B cell (primary cell): ENCODE measurements around the gene RNF150. TPM values are rescaled to one million over a fixed set of nuclear protein-coding genes. Genes with fewer than 3 reads are reported as not detected.

Source experiments
- ATAC-seq: fragments of 200-7000 bp; cut with Tn5 transposase; one replicate; pipeline ENCODE4 v1.10.0; 2021; ENCODE audit warnings: low read depth, mild to moderate bottlenecking, moderate number of reproducible peaks, moderate library complexity
- CTCF ChIA-PET: fragments of 350-600 bp; sonication (Branson Sonifier 250); formaldehyde crosslinking; loops from one replicate; lab custom pipeline; 2021; ENCODE audit warnings: antibody characterized with exemption, inconsistent platforms; lab: Charles Lee
- POLR2A ChIA-PET: fragments of 350-600 bp; sonication (Branson Sonifier 250); formaldehyde crosslinking; loops from one replicate; lab custom pipeline; 2021; ENCODE audit warnings: antibody characterized with exemption; lab: Charles Lee
- DNase-seq: peaks from one replicate; pipeline ENCODE4 v3.0.0; 2013
- H2AFZ ChIP-seq: 2 replicates; pipeline ENCODE4 v1.6.1; 2012; ENCODE audit warnings: mild to moderate bottlenecking, low read depth, low read length; ENCODE audit not compliant: insufficient read depth, poor library complexity, severe bottlenecking
- H3K27ac ChIP-seq, 2 donors: 1 replicate in 1 of 2; 2 replicates in 1 of 2; pipeline ENCODE4 v1.5.1; 2012 to 2013; ENCODE audit warnings: low read length in 2 of 2, mild to moderate bottlenecking in 2 of 2, moderate library complexity in 1 of 2
- H3K27me3 ChIP-seq, 4 experiments: fragments of 200-600 bp in 1 of 4; sonication (generic) in 1 of 4; replicated peaks in 1 of 4; 1 replicate in 2 of 4; 2 replicates in 2 of 4; pipeline versions ENCODE4 v1.6.1 to v1.7.0; 2013 to 2016; ENCODE audit warnings: low read length in 3 of 4, mild to moderate bottlenecking in 2 of 4, mixed read lengths in 1 of 4, moderate library complexity in 1 of 4; ENCODE audit not compliant: insufficient read depth in 4 of 4, control insufficient read depth in 3 of 4; ENCODE audit errors: control extremely low read depth in 1 of 4
- H3K36me3 ChIP-seq, 2 experiments: replicated peaks in 1 of 2; 1 replicate in 1 of 2; 2 replicates in 1 of 2; pipeline versions ENCODE4 v1.6.1 to v1.7.1; 2013; ENCODE audit warnings: low read length in 1 of 2; ENCODE audit not compliant: insufficient read depth in 2 of 2, control insufficient read depth in 1 of 2; ENCODE audit errors: control extremely low read depth in 1 of 2, extremely low read depth in 1 of 2
- H3K4me1 ChIP-seq, 2 donors: fragments of 200-600 bp in 1 of 2; sonication (generic) in 1 of 2; 1 replicate in 1 of 2; 2 replicates in 1 of 2; pipeline versions ENCODE4 v1.5.1 to v1.6.1; 2013 to 2017; ENCODE audit warnings: low read length in 2 of 2; ENCODE audit not compliant: control insufficient read depth in 2 of 2, insufficient read depth in 2 of 2
- H3K4me2 ChIP-seq: replicated peaks from 2 replicates; pipeline ENCODE3; 2012; ENCODE audit warnings: mild to moderate bottlenecking, low read depth, low read length; ENCODE audit not compliant: poor library complexity, severe bottlenecking
- H3K4me3 ChIP-seq, 5 experiments: fragments of 200-600 bp in 1 of 5; sonication (generic) in 1 of 5; 1 replicate in 3 of 5; 2 replicates in 2 of 5; pipeline versions ENCODE4 v1.5.1 to v1.7.0; 2011 to 2016; ENCODE audit warnings: low read length in 4 of 5, mild to moderate bottlenecking in 4 of 5, low read depth in 2 of 5, control low read depth in 1 of 5, moderate library complexity in 1 of 5; ENCODE audit not compliant: insufficient read depth in 1 of 5; ENCODE audit errors: control extremely low read depth in 1 of 5, extremely low read depth in 1 of 5
- H3K79me2 ChIP-seq: fragments of 200-600 bp; sonication (generic); one replicate; pipeline ENCODE4 v1.6.0; 2016; ENCODE audit warnings: low read length; ENCODE audit not compliant: control insufficient read depth, insufficient read depth
- H3K9ac ChIP-seq: fragments of 200-600 bp; sonication (generic); 2 replicates; pipeline ENCODE4 v1.6.1; 2017; ENCODE audit warnings: mild to moderate bottlenecking, low read length, moderate library complexity
- H3K9me3 ChIP-seq, 3 donors: one replicate each; pipeline versions ENCODE4 v1.6.1 to v1.7.1; 2013; ENCODE audit warnings: low read length in 2 of 3; ENCODE audit not compliant: control insufficient read depth in 2 of 3, insufficient read depth in 1 of 3; ENCODE audit errors: control extremely low read depth in 1 of 3
- H4K20me1 ChIP-seq: 2 replicates; pipeline ENCODE4 v1.6.0; 2012; ENCODE audit warnings: mild to moderate bottlenecking, low read length; ENCODE audit not compliant: insufficient read depth, control insufficient read depth, poor library complexity, severe bottlenecking
- H3K27ac Mint-ChIP-seq: one replicate; pipeline ENCODE4 v1.8.0; 2021; ENCODE audit warnings: mixed read lengths
- H3K27me3 Mint-ChIP-seq: one replicate; pipeline ENCODE4 v1.8.0; 2021; ENCODE audit warnings: mixed read lengths
- H3K4me1 Mint-ChIP-seq: one replicate; pipeline ENCODE4 v1.8.0; 2021; ENCODE audit warnings: mixed read lengths
- H3K4me3 Mint-ChIP-seq: one replicate; pipeline ENCODE4 v1.8.0; 2021; ENCODE audit warnings: mixed read lengths
- H3K9me3 Mint-ChIP-seq: one replicate; pipeline ENCODE4 v1.8.0; 2022; ENCODE audit warnings: mixed read lengths; ENCODE audit not compliant: insufficient read depth
- WGBS: methylation state at CpG from one replicate; pipeline ENCODE4 v1.1.5; 2013; ENCODE audit warnings: missing lambda C conversion rate; ENCODE audit not compliant: insufficient coverage; 5-methylcytosine and 5-hydroxymethylcytosine counted together
- intact Hi-C: fragments of 100-400 bp; cut with micrococcal nuclease; formaldehyde crosslinking; loops from one replicate; pipeline ENCODE4 v1.10.0; 2022
- polyA plus RNA-seq: library from polyadenylated mRNA; depleted of rRNA; stranded (reverse); fragments of >200 nt; gene quantifications from 2 replicates; pipeline ENCODE4 v1.2.3, GENCODE V29; 2012
- total RNA-seq, 2 donors: library from RNA; stranded (reverse); fragments of 120-200 nt in 1 of 2; gene quantifications; 1 replicate in 1 of 2; 2 replicates in 1 of 2; pipeline versions ENCODE4 v1.2.3 to v1.2.4, GENCODE V29; 2013 to 2022
- TF ChIP-seq, protein P1 (sequence below): fragments of 200-600 bp; IDR thresholded peaks from one replicate; pipeline ENCODE4 v1.8.0; 2022; ENCODE audit warnings: antibody characterized with exemption, mild to moderate bottlenecking

The RNF150 gene
- total and polyA plus RNA-seq, 2 donors (not counting 1 experiment from before 2014, with no cell fraction given), result not detected

DNA sequence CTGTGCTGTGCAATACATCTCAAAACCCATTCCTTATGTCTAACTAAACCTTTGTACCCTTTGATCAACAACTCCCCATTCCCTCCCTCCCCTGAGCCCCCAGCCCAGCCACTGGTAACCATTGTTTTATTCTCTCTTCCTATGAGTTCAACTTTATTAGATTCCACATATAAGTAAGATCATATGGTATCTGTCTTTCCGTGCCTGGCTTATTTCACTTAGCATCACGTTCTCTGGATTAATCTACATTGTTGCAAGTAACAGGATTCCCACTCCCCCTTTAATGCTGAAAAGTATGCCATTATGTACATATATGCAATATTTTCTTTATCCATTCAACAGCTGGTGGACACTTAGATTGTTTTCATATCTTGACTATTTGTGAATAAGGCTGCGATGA, 119.4 kb downstream of the RNF150 start:
- no peaks in the 10 kb centered on the region for H3K4me1 Mint-ChIP-seq

DNA sequence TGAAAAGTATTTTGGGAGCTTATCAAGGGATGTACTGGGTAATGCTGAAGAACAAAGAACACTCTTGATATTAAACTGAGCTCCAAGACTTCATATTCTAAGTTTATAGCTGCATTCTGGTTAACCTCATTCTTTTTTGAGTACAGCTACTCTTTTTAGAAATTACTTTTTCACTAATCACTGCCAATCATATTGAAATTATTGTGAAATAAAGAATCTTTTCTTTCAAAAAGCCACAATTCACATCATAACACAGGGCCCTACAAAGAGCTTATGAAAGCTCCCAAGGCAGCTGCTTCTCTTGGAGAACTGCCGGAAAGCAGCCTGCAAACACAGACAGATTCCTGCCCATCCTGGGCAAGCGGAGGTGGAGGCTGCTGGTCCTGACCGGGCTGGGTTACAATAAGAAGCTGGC, 121.4 kb downstream of the RNF150 start:
- Histone ChIP-seq H3K4me2 (no peak overlapping the region), H2AFZ (no peak overlapping the region), H3K27ac (no peak overlapping the region), H3K36me3 (no peaks in the 10 kb centered on the region), H3K27me3 (peaks cover 0 to 2% (median 0%) of the 10 kb centered on the region in 4 experiments), H3K9me3 (no peaks in the 10 kb centered on the region), H3K4me3 (no peak overlapping the region), H3K4me1 (no peaks in the 10 kb centered on the region), H3K9ac (no peak overlapping the region), H4K20me1 (no peaks in the 10 kb centered on the region), H3K79me2 (no peaks in the 10 kb centered on the region)
- ATAC-seq (no peak), DNase-seq (no peak)
- Mint-ChIP-seq H3K27ac (no peak overlapping the region), H3K27me3 (peaks cover 4% of the 10 kb centered on the region), H3K9me3 (no peaks in the 10 kb centered on the region), H3K4me1 (no peaks in the 10 kb centered on the region), H3K4me3 (no peak overlapping the region)
- ChIA-PET POLR2A (no interaction called here), CTCF (interaction anchor here (0.8 kb wide), 1 partner anchor 9 kb away, joined by 3 read pairs; no protein-coding TSS in a partner anchor)
- TF ChIP-seq, protein P1, sequence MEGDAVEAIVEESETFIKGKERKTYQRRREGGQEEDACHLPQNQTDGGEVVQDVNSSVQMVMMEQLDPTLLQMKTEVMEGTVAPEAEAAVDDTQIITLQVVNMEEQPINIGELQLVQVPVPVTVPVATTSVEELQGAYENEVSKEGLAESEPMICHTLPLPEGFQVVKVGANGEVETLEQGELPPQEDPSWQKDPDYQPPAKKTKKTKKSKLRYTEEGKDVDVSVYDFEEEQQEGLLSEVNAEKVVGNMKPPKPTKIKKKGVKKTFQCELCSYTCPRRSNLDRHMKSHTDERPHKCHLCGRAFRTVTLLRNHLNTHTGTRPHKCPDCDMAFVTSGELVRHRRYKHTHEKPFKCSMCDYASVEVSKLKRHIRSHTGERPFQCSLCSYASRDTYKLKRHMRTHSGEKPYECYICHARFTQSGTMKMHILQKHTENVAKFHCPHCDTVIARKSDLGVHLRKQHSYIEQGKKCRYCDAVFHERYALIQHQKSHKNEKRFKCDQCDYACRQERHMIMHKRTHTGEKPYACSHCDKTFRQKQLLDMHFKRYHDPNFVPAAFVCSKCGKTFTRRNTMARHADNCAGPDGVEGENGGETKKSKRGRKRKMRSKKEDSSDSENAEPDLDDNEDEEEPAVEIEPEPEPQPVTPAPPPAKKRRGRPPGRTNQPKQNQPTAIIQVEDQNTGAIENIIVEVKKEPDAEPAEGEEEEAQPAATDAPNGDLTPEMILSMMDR, result no peak
- WGBS, result 100% methylated on average over 1 of the region's 3 CpGs
- intact Hi-C loops, result no loop called here

More for the DNA sequence above, 119.4 kb downstream of the RNF150 start:
- Mint-ChIP-seq H3K27ac (no peak overlapping the region), H3K9me3 (no peaks in the 10 kb centered on the region), H3K4me3 (no peak overlapping the region), H3K27me3 (peaks cover 4% of the 10 kb centered on the region)
- intact Hi-C loops, result no loop called here
- Histone ChIP-seq H3K9me3 (no peaks in the 10 kb centered on the region), H3K4me1 (no peaks in the 10 kb centered on the region), H3K27ac (no peak overlapping the region), H3K9ac (no peak overlapping the region), H2AFZ (no peak overlapping the region), H3K27me3 (peaks cover 0 to 2% (median 0%) of the 10 kb centered on the region in 4 experiments), H4K20me1 (no peaks in the 10 kb centered on the region), H3K4me3 (no peak overlapping the region), H3K36me3 (no peaks in the 10 kb centered on the region), H3K79me2 (no peaks in the 10 kb centered on the region), H3K4me2 (no peak overlapping the region)
- no peak for ATAC-seq
- CTCF ChIA-PET, result no interaction called here
- POLR2A ChIA-PET, result no interaction called here
- TF ChIP-seq, protein P1, result no peak
- no CpG with 5 or more reads among the region's 3 CpGs for WGBS
- DNase-seq, result no peak
